Peyer's patch (tissue), 4 donors: Measurements from ENCODE around the gene TUSC1. TPM values are rescaled to one million over a fixed set of nuclear protein-coding genes. Genes with fewer than 3 reads are reported as not detected.
"Not testable (repeated sequence)": the region's sequence is repeated elsewhere in the genome, so short reads cannot be mapped to it uniquely, and the experiment has no call there.

Experiments used
- DNase-seq, 3 donors: peaks; one replicate each; pipeline ENCODE4 v3.0.0-alpha.2; 2017 to 2019
- H3K27ac ChIP-seq, 4 donors: fragments of 200-600 bp; sonication (generic); one replicate each; pipeline ENCODE4 v1.5.1; 2016 to 2019
- H3K27me3 ChIP-seq, 2 donors: fragments of 200-600 bp; sonication (generic); one replicate each; pipeline ENCODE4 v1.5.1; 2019
- H3K36me3 ChIP-seq, 3 donors: fragments of 200-600 bp; sonication (generic); one replicate each; pipeline ENCODE4 v1.5.1; 2016 to 2019
- H3K4me1 ChIP-seq, 4 donors: fragments of 200-600 bp; sonication (generic); one replicate each; pipeline ENCODE4 v1.5.1; 2016 to 2019
- H3K4me3 ChIP-seq, 4 donors: fragments of 200-600 bp; sonication (generic); 1 replicate in 3 of 4; 2 replicates in 1 of 4; pipeline ENCODE4 v1.5.1; 2016 to 2019; ENCODE audit warnings: mild to moderate bottlenecking in 1 of 4
- H3K9me3 ChIP-seq, 4 donors: fragments of 200-600 bp; sonication (generic); one replicate each; pipeline ENCODE4 v1.5.1; 2016 to 2019; ENCODE audit warnings: mild to moderate bottlenecking in 1 of 4
- CTCF ChIP-seq, 6 experiments: fragments of 450-650 bp in 4 of 6; fragments of 200-600 bp in 2 of 6; sonication (generic) in 1 of 6; IDR thresholded peaks; one replicate each; pipeline ENCODE4 v1.5.1; 2017 to 2019; ENCODE audit warnings: antibody characterized with exemption in 6 of 6, mild to moderate bottlenecking in 3 of 6, moderate library complexity in 1 of 6
- POLR2A ChIP-seq, 2 donors: fragments of 450-650 bp; IDR thresholded peaks; one replicate each; pipeline ENCODE4 v1.5.1; 2017; ENCODE audit warnings: antibody characterized with exemption in 2 of 2, mild to moderate bottlenecking in 2 of 2, moderate library complexity in 2 of 2
- total RNA-seq, 4 donors: library from RNA; depleted of rRNA; stranded (reverse); fragments of >200 nt; gene quantifications; one replicate each; pipeline ENCODE4 v1.1.0, GENCODE V29; 2016

The TUSC1 gene
- total RNA-seq, 4 donors from 2014 or later: 3.3 to 16.1 (median 13.4) TPM

- Histone ChIP-seq H3K36me3 (no peaks in the 10 kb centered on the region), H3K27ac (no peak overlapping the region), H3K4me3 (no peak overlapping the region), H3K4me1 (no peaks in the 10 kb centered on the region), H3K9me3 (no peaks in the 10 kb centered on the region), H3K27me3 (no peaks in the 10 kb centered on the region)
- no peak for DNase-seq
- TF ChIP-seq CTCF (IDR thresholded peaks at IDR 0.05) (no peak), POLR2A (IDR thresholded peaks at IDR 0.05) (no peak)
These were observed 6.1 kb upstream of the TUSC1 start for GRCh38 chr9:25684321-25684720.

- H3K36me3 ChIP-seq: no peaks in the 10 kb centered on the region
- DNase-seq: no peak
- no peak overlapping the region for H3K4me3 ChIP-seq
- H3K9me3 ChIP-seq: peaks cover 0 to 4% (median 0%) of the 10 kb centered on the region in 4 donors
- no peaks in the 10 kb centered on the region for H3K27me3 ChIP-seq
- H3K27ac ChIP-seq: no peak overlapping the region
- TF ChIP-seq CTCF (IDR thresholded peaks at IDR 0.05): no peak
- TF ChIP-seq POLR2A (IDR thresholded peaks at IDR 0.05): no peak
- H3K4me1 ChIP-seq: peaks cover 0 to 2% (median 0%) of the 10 kb centered on the region in 4 donors
These were observed 3.0 kb upstream of the TUSC1 start for GRCh38 chr9:25681266-25681665.

- TF ChIP-seq POLR2A (IDR thresholded peaks at IDR 0.05): no peak
- TF ChIP-seq CTCF (IDR thresholded peaks at IDR 0.05): no peak
- H3K36me3 ChIP-seq: no peaks in the 10 kb centered on the region
- peak overlapping the region in 3 of 4 donors; percentile 93 to 98 (median 97) for H3K27ac ChIP-seq
- H3K4me1 ChIP-seq: peaks cover 0 to 2% (median 0%) of the 10 kb centered on the region in 4 donors
- peak overlapping the region; percentile 45 to 86 (median 64) for H3K4me3 ChIP-seq
- DNase-seq: no peak
- H3K9me3 ChIP-seq: peaks cover 0 to 4% (median 0%) of the 10 kb centered on the region in 4 donors
- H3K27me3 ChIP-seq: no peaks in the 10 kb centered on the region
These were observed 659 bp upstream of the TUSC1 start for GRCh38 chr9:25678846-25679360.

- Histone ChIP-seq H3K4me3 (peak overlapping the region; percentile 45 to 86 (median 64)), H3K36me3 (no peaks in the 10 kb centered on the region), H3K27ac (peak overlapping the region; percentile 76 to 98 (median 95)), H3K9me3 (peaks cover 0 to 4% (median 0%) of the 10 kb centered on the region in 4 donors), H3K4me1 (peaks cover 0 to 2% (median 0%) of the 10 kb centered on the region in 4 donors), H3K27me3 (no peaks in the 10 kb centered on the region)
- peak; percentile 22 to 94 (median 91) for DNase-seq
- TF ChIP-seq POLR2A (IDR thresholded peaks at IDR 0.05) (peak; percentile 83 to 85), CTCF (IDR thresholded peaks at IDR 0.05) (no peak)
These were observed 720 bp downstream of the TUSC1 start for GRCh38 chr9:25677301-25678146.

GRCh38 chr9:25675858-25676257, 2.4 kb downstream of the TUSC1 start:
- not testable (repeated sequence) for DNase-seq, H3K4me3 ChIP-seq, H3K27me3 ChIP-seq, H3K36me3 ChIP-seq, H3K4me1 ChIP-seq, H3K27ac ChIP-seq, H3K9me3 ChIP-seq

GRCh38 chr9:25658571-25658970, 19.7 kb downstream of the TUSC1 start:
- Histone ChIP-seq H3K36me3 (no peaks in the 10 kb centered on the region), H3K27me3 (no peaks in the 10 kb centered on the region), H3K4me3 (no peak overlapping the region), H3K27ac (no peak overlapping the region), H3K9me3 (no peaks in the 10 kb centered on the region), H3K4me1 (no peaks in the 10 kb centered on the region)
- TF ChIP-seq CTCF (IDR thresholded peaks at IDR 0.05): no peak
- TF ChIP-seq POLR2A (IDR thresholded peaks at IDR 0.05): no peak
- DNase-seq: no peak
